ENCODE measurements around the gene WBP11. TPM values are rescaled to one million over a fixed set of nuclear protein-coding genes. Genes with fewer than 3 reads are reported as not detected.

The WBP11 gene
- total RNA-seq, 1 donor: 6.5 TPM

Other genes starting within 250 kb of the WBP11 start
- 1.1 TPM for gene PLBD1, start 235.6 kb downstream of the WBP11 start, total RNA-seq
- not detected for gene GUCY2C, start 106.9 kb downstream of the WBP11 start, total RNA-seq
- 0.27 TPM for gene C12orf60, start 192 bp upstream of the WBP11 start, total RNA-seq
- gene SMCO3, start 10.7 kb upstream of the WBP11 start, total RNA-seq: not detected
- gene ART4, start 40.0 kb upstream of the WBP11 start, total RNA-seq: 0.27 TPM
- gene MGP, start 82.4 kb upstream of the WBP11 start, total RNA-seq: under 0.01 TPM
- gene ERP27, start 135.1 kb upstream of the WBP11 start, total RNA-seq: 1.3 TPM
- gene ARHGDIB, start 158.1 kb upstream of the WBP11 start, total RNA-seq: 759 TPM
- under 0.01 TPM for gene PDE6H, start 169.6 kb upstream of the WBP11 start, total RNA-seq

Data from hematopoietic multipotent progenitor cell (in vitro differentiated cells).